Heart left ventricle (tissue), 16 donors: ENCODE results near the gene TRAF3. TPM values are rescaled to one million over a fixed set of nuclear protein-coding genes. Genes with fewer than 3 reads are reported as not detected.

Experiments
- ATAC-seq, 4 donors: fragments of 200-7000 bp; cut with Tn5 transposase; one replicate each; pipeline ENCODE4 v1.9.1; 2020 to 2022; ENCODE audit warnings: moderate library complexity in 4 of 4, mild to moderate bottlenecking in 3 of 4, moderate number of reproducible peaks in 1 of 4
- DNase-seq, 5 donors: peaks; one replicate each; pipeline ENCODE4 v3.0.0-alpha.2; 2020
- H3K27ac ChIP-seq, 12 donors: fragments of 200-600 bp; sonication (generic) in 4 of 12; one replicate each; pipeline versions ENCODE4 v1.5.0 to v1.8.0; 2016 to 2022; ENCODE audit warnings: mild to moderate bottlenecking in 2 of 12
- H3K27me3 ChIP-seq, 9 donors: fragments of 200-600 bp; sonication (generic) in 2 of 9; one replicate each; pipeline versions ENCODE4 v1.5.1 to v1.8.0; 2016 to 2022; ENCODE audit warnings: mild to moderate bottlenecking in 3 of 9
- H3K36me3 ChIP-seq, 9 donors: fragments of 200-600 bp; sonication (generic) in 2 of 9; one replicate each; pipeline versions ENCODE4 v1.5.0 to v1.8.0; 2018 to 2022; ENCODE audit warnings: mild to moderate bottlenecking in 2 of 9
- H3K4me1 ChIP-seq, 12 donors: fragments of 200-600 bp; sonication (generic) in 4 of 12; one replicate each; pipeline versions ENCODE4 v1.5.0 to v1.8.0; 2016 to 2022; ENCODE audit warnings: mild to moderate bottlenecking in 3 of 12
- H3K4me3 ChIP-seq, 12 donors: fragments of 200-600 bp; sonication (generic) in 4 of 12; one replicate each; pipeline versions ENCODE4 v1.5.0 to v1.8.0; 2017 to 2022; ENCODE audit warnings: mild to moderate bottlenecking in 9 of 12, moderate library complexity in 4 of 12
- H3K9me3 ChIP-seq, 12 donors: fragments of 200-600 bp; sonication (generic) in 4 of 12; one replicate each; pipeline versions ENCODE4 v1.5.0 to v1.8.0; 2016 to 2022; ENCODE audit warnings: mild to moderate bottlenecking in 1 of 12
- POLR2A ChIP-seq, 2 donors: fragments of 450-650 bp; IDR thresholded peaks; one replicate each; pipeline ENCODE4 v1.6.1; 2017; ENCODE audit warnings: antibody characterized with exemption in 2 of 2, mild to moderate bottlenecking in 2 of 2, moderate library complexity in 2 of 2
- WGBS, 4 donors: extraction: QIAGEN DNeasy Blood & Tissue Kit in 2 of 4; methylation state at CpG; one replicate each; pipeline versions ENCODE4 v1.1.5 to v1.1.7; 2013 to 2018; 5-methylcytosine and 5-hydroxymethylcytosine counted together
- intact Hi-C, 10 donors: fragments of 100-400 bp; cut with DNase I; formaldehyde crosslinking; loops; one replicate each; pipeline versions ENCODE4 v1.11.1 to v1.14.2; 2022
- polyA plus RNA-seq, 2 donors: library from polyadenylated mRNA; stranded (reverse); fragments of 200-250 nt; gene quantifications; one replicate each; pipeline ENCODE4 v1.2.3, GENCODE V29; 2013
- total RNA-seq, 9 donors: library from RNA; depleted of rRNA in 2 of 9; stranded (reverse); fragments of >200 nt in 2 of 9; fragmentation: NEBNext Ultra II Directional in 3 of 9; extraction: Animal tissue kit (Norgen Biotek cat#: 25700) in 3 of 9; gene quantifications; one replicate each; pipeline versions ENCODE4 v1.1.0 to v1.2.4, GENCODE V29; 2016 to 2023
- TF ChIP-seq, protein P1 (sequence below), 12 donors: fragments of 200-600 bp; sonication (generic) in 4 of 12; IDR thresholded peaks; one replicate each; pipeline versions ENCODE4 v1.5.0 to v1.8.0; 2018 to 2022; ENCODE audit warnings: antibody characterized with exemption in 12 of 12, mild to moderate bottlenecking in 5 of 12
- donor health status: ischemic (EF 13 %, LVEDD 7.1; RV severe dilation, severe dysfunction).
- donor health status: healthy with polysubstance abuse.
- donor health status: DM: no; HTN: yes; CAD: no.
- donor health status: DM: no; HTN: no; CAD: no.
- donor health status: ischemic (EF 25% LVEDD 6.9; RV normal size, moderate dysfunction).
- donor health status: ischemic (EF 25% LVEDD 5.7; RV mildly dilated, moderate dysfunction).
- donor health status: healthy.
- donor health status: DM: yes; HTN: yes; CAD: no.
- donor health status: ischemic (EF 35%, LVEDD 5.7; RV mildly dilated, moderate dysfunction).
- donor health status: nonischemic (EF 11% LVEDD 7.7; RV severe dilation, severe dysfunction).
- donor health status: DM: yes; HTN: yes; CAD: no.
- donor health status: PGD.
- donor health status: ischemic (EF 29% LVEDD 5.4; RV normal size, mild dysfunction).
- donor health status: nonischemic (EF 23%, LVEDD 6.1; RV moderate dilation, normal function).

Gene TRAF3
- total and polyA plus RNA-seq, 11 donors: 1.6 to 20.6 (median 10.6) TPM

DNA sequence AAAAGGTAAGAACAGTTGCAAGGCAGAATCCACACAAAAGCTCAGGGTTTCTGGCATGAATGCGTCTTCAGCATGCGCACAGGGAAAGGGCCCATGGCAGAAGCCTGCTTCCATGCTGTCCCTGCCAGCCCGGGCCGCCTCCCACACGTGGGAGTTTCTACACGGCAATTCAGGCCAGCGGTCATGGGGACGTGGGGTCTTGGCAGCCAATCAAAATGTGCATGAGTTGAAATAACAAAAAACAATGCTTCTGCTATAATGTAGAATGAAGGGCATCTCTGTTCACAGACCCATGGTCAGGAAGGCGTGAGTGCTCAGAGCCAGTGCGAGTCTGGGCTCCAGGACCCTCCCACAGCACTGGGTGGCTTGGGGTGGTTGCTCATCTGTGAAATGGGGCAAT lies 173.8 kb downstream of the TRAF3 start:
- Histone ChIP-seq H3K27me3 (no peaks in the 10 kb centered on the region), H3K9me3 (no peaks in the 10 kb centered on the region), H3K36me3 (peaks cover 10 to 94% (median 91%) of the 10 kb centered on the region in 9 donors), H3K27ac (no peak overlapping the region), H3K4me3 (no peak overlapping the region), H3K4me1 (peaks cover 0 to 13% (median 3%) of the 10 kb centered on the region in 12 donors)
- 65 to 75% (median 67%) methylated on average over 10 of the region's 10 CpGs for WGBS, 4 donors
- intact Hi-C loops: no loop called here
- ATAC-seq (no peak), DNase-seq (no peak)
- TF ChIP-seq, protein P1, sequence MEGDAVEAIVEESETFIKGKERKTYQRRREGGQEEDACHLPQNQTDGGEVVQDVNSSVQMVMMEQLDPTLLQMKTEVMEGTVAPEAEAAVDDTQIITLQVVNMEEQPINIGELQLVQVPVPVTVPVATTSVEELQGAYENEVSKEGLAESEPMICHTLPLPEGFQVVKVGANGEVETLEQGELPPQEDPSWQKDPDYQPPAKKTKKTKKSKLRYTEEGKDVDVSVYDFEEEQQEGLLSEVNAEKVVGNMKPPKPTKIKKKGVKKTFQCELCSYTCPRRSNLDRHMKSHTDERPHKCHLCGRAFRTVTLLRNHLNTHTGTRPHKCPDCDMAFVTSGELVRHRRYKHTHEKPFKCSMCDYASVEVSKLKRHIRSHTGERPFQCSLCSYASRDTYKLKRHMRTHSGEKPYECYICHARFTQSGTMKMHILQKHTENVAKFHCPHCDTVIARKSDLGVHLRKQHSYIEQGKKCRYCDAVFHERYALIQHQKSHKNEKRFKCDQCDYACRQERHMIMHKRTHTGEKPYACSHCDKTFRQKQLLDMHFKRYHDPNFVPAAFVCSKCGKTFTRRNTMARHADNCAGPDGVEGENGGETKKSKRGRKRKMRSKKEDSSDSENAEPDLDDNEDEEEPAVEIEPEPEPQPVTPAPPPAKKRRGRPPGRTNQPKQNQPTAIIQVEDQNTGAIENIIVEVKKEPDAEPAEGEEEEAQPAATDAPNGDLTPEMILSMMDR (IDR thresholded peaks at IDR 0.05): no peak
- TF ChIP-seq POLR2A (IDR thresholded peaks at IDR 0.05): no peak

DNA sequence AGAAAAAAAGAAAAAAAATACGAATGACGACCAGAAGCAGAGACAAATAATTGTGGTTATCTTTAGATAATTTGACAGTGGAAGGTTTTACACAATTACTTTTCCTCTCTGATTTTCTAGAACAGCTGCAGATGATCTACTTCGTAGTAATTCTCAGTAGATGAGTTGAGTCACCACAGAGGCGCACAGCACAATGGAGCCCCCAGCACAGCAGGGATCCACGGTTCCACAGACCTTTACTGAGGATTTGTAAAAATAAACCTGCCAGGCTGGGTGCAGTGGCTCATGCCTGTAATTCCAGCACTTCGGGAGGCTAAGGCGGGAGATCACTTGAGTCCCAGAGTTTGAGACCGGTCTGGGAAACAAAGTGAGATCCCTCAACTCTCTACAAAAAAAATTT lies 174.6 kb downstream of the TRAF3 start:
- TF ChIP-seq POLR2A (IDR thresholded peaks at IDR 0.05): no peak
- TF ChIP-seq, protein P1 (IDR thresholded peaks at IDR 0.05): no peak
- DNase-seq (no peak), ATAC-seq (no peak)
- 77 to 78% (median 77%) methylated on average over 8 of the region's 8 CpGs for WGBS, 4 donors
- intact Hi-C loops: no loop called here
- Histone ChIP-seq H3K36me3 (peaks cover 10 to 94% (median 91%) of the 10 kb centered on the region in 9 donors), H3K4me1 (peaks cover 0 to 13% (median 3%) of the 10 kb centered on the region in 12 donors), H3K4me3 (no peak overlapping the region), H3K9me3 (no peaks in the 10 kb centered on the region), H3K27ac (no peak overlapping the region), H3K27me3 (no peaks in the 10 kb centered on the region)

DNA sequence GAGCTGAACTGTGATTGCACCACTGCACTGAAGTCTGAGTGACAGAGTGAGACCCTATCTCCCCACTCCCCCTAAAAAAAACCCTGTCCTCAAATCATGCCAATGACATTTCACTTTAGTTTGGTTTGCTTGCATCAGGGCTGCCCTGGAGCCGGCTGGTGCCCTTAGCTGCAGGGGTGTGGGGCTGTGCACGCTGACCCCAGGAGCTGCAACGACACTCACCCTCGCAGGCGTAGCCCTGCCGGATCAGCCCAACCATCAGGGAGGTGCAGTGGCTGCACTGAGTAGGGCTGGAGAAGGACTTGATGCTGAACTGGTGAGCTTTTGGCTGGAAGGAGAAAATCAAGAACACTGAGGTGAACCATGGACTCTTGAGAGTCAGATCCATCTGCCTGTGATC lies 175.0 kb downstream of the TRAF3 start:
- ATAC-seq (no peak), DNase-seq (no peak)
- H3K9me3 ChIP-seq: no peaks in the 10 kb centered on the region
- H3K4me3 ChIP-seq: no peak overlapping the region
- intact Hi-C loops: no loop called here
- peaks cover 10 to 94% (median 90%) of the 10 kb centered on the region in 9 donors for H3K36me3 ChIP-seq
- H3K4me1 ChIP-seq: peaks cover 0 to 13% (median 3%) of the 10 kb centered on the region in 12 donors
- H3K27ac ChIP-seq: no peak overlapping the region
- TF ChIP-seq, protein P1 (IDR thresholded peaks at IDR 0.05): no peak
- TF ChIP-seq POLR2A (IDR thresholded peaks at IDR 0.05): no peak
- WGBS, 4 donors: 78 to 89% (median 88%) methylated on average over 6 of the region's 6 CpGs
- no peaks in the 10 kb centered on the region for H3K27me3 ChIP-seq

DNA sequence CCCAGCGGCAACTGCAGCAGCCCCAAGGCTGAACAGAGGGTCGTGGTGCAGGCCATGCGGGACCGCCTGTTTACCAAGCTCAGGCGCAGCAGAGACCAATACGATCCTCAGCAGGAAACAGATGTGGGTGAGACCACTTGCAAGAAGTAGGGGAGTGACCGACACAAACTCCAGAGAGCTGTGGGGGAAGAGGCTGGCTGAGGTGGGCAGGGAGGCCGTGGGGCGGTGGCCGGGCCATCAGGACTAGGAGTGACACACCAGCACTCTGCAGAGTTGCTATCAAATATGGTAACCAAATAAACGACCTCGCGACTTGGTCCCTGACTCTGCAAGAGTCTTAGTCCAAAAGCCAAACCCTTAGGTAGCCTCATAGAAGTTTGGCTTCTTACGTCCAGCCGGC lies 175.9 kb downstream of the TRAF3 start:
- no peak overlapping the region for H3K27ac ChIP-seq
- WGBS, 4 donors: 87 to 92% (median 90%) methylated on average over 10 to 15 of the region's 15 CpGs
- H3K4me3 ChIP-seq: no peak overlapping the region
- peaks cover 0 to 13% (median 3%) of the 10 kb centered on the region in 12 donors for H3K4me1 ChIP-seq
- no peaks in the 10 kb centered on the region for H3K27me3 ChIP-seq
- peaks cover 10 to 96% (median 93%) of the 10 kb centered on the region in 9 donors for H3K36me3 ChIP-seq
- TF ChIP-seq POLR2A (IDR thresholded peaks at IDR 0.05): no peak
- TF ChIP-seq, protein P1 (IDR thresholded peaks at IDR 0.05): no peak
- ATAC-seq (no peak), DNase-seq (no peak)
- H3K9me3 ChIP-seq: no peaks in the 10 kb centered on the region
- intact Hi-C loops: no loop called here
